GM23338 (cell line): ENCODE measurements around the gene DPF3. TPM values are rescaled to one million over a fixed set of nuclear protein-coding genes. Genes with fewer than 3 reads are reported as not detected.

Source experiments
- ATAC-seq: fragments of 200-7000 bp; cut with Tn5 transposase; 3 replicates; pipeline ENCODE4 v1.9.1; 2020
- DNase-seq: peaks from one replicate; pipeline ENCODE4 v3.0.0-alpha.2; 2015; ENCODE audit warnings: low spot score
- H2AFZ ChIP-seq: fragments of 200-600 bp; sonication (generic); 2 replicates; pipeline ENCODE4 v1.8.0; 2016; ENCODE audit warnings: antibody characterized with exemption, mild to moderate bottlenecking, moderate library complexity
- H3F3A ChIP-seq: fragments of 200-600 bp; sonication (generic); replicated peaks from 2 replicates; pipeline ENCODE4 v1.8.0; 2017; ENCODE audit warnings: antibody characterized with exemption, mixed run types, low read depth
- H3K27ac ChIP-seq: fragments of 200-600 bp; sonication (generic); 2 replicates; pipeline ENCODE4 v1.6.1; 2016; ENCODE audit warnings: low read depth
- H3K27me3 ChIP-seq: fragments of 200-600 bp; sonication (generic); 2 replicates; pipeline ENCODE4 v1.8.0; 2016; ENCODE audit warnings: mild to moderate bottlenecking, mixed run types, moderate library complexity; ENCODE audit not compliant: insufficient read depth
- H3K36me3 ChIP-seq: fragments of 200-600 bp; sonication (generic); 2 replicates; pipeline ENCODE4 v1.8.0; 2016; ENCODE audit warnings: mild to moderate bottlenecking; ENCODE audit not compliant: insufficient read depth
- H3K4me1 ChIP-seq: fragments of 200-600 bp; sonication (generic); 2 replicates; pipeline ENCODE4 v1.8.0; 2016; ENCODE audit warnings: mild to moderate bottlenecking, moderate library complexity; ENCODE audit not compliant: insufficient read depth
- H3K4me2 ChIP-seq: fragments of 200-600 bp; sonication (generic); 2 replicates; pipeline ENCODE4 v1.7.1; 2017; ENCODE audit warnings: mixed run types
- H3K4me3 ChIP-seq: fragments of 200-600 bp; sonication (generic); 2 replicates; pipeline ENCODE4 v1.6.1; 2016; ENCODE audit warnings: mixed run types
- H3K79me2 ChIP-seq: fragments of 200-600 bp; sonication (generic); replicated peaks from 2 replicates; pipeline ENCODE4 v1.8.0; 2017; ENCODE audit warnings: mild to moderate bottlenecking; ENCODE audit not compliant: insufficient read depth
- H3K9me2 ChIP-seq: fragments of 200-600 bp; sonication (generic); 2 replicates; pipeline ENCODE4 v1.8.0; 2017; ENCODE audit not compliant: insufficient read depth
- H4K20me1 ChIP-seq: fragments of 200-600 bp; sonication (generic); replicated peaks from 2 replicates; pipeline ENCODE4 v1.8.0; 2017; ENCODE audit warnings: mild to moderate bottlenecking; ENCODE audit not compliant: insufficient read depth
- H3K27ac Mint-ChIP-seq: 2 replicates; pipeline ENCODE4 v1.8.0; 2020; ENCODE audit warnings: inconsistent platforms, mild to moderate bottlenecking, moderate library complexity, mixed read lengths
- H3K27me3 Mint-ChIP-seq: 3 replicates; pipeline ENCODE4 v1.8.0; 2022; ENCODE audit warnings: low read depth, mild to moderate bottlenecking, moderate library complexity, mixed read lengths, inconsistent platforms; ENCODE audit not compliant: insufficient read depth, poor library complexity
- H3K36me3 Mint-ChIP-seq: 3 replicates; pipeline ENCODE4 v1.8.0; 2021; ENCODE audit warnings: low read depth, mild to moderate bottlenecking, inconsistent platforms, moderate library complexity, mixed read lengths
- H3K4me1 Mint-ChIP-seq: 3 replicates; pipeline ENCODE4 v1.8.0; 2020; ENCODE audit warnings: mild to moderate bottlenecking, inconsistent platforms, mixed read lengths
- H3K4me3 Mint-ChIP-seq: 3 replicates; pipeline ENCODE4 v1.8.0; 2021; ENCODE audit warnings: moderate library complexity, mild to moderate bottlenecking, inconsistent platforms, mixed read lengths
- H3K9me3 Mint-ChIP-seq: 3 replicates; pipeline ENCODE4 v1.8.0; 2020; ENCODE audit warnings: moderate library complexity, mild to moderate bottlenecking, inconsistent platforms, mixed read lengths
- EZH2 ChIP-seq: fragments of 200-600 bp; sonication (generic); IDR thresholded peaks from one replicate; pipeline ENCODE4 v1.8.0; 2017; ENCODE audit warnings: antibody characterized with exemption, mild to moderate bottlenecking, low read depth; ENCODE audit not compliant: unreplicated experiment
- EZH2phosphoT487 ChIP-seq: fragments of 200-600 bp; sonication (generic); IDR thresholded peaks from one replicate; pipeline ENCODE4 v1.8.1; 2018; ENCODE audit warnings: antibody characterized with exemption; ENCODE audit not compliant: unreplicated experiment
- JUNB ChIP-seq: IDR thresholded peaks from one replicate; pipeline ENCODE4 v1.6.1; 2016; ENCODE audit warnings: antibody characterized with exemption; ENCODE audit not compliant: unreplicated experiment
- POLR2AphosphoS5 ChIP-seq: IDR thresholded peaks from 2 replicates; pipeline ENCODE4 v1.6.1; 2016; ENCODE audit warnings: antibody characterized with exemption, low read depth
- REST ChIP-seq: IDR thresholded peaks from one replicate; pipeline ENCODE4 v1.6.1; 2018; ENCODE audit warnings: antibody characterized with exemption; ENCODE audit not compliant: unreplicated experiment
- STAT1 ChIP-seq: IDR thresholded peaks from one replicate; pipeline ENCODE4 v1.6.1; 2016; ENCODE audit warnings: antibody characterized with exemption; ENCODE audit not compliant: unreplicated experiment
- polyA plus RNA-seq: library from polyadenylated mRNA; unstranded; fragments of >200 nt; fragmentation: Nextera tagmentation; extraction: Ambion mirVana; gene quantifications from 2 replicates; pipeline ENCODE4 v1.2.1, GENCODE V29; 2016
- total RNA-seq: library from RNA; depleted of rRNA; stranded (reverse); fragments of >200 nt; shearing (Covaris generic); gene quantifications from 2 replicates; pipeline ENCODE4 v1.2.3, GENCODE V29; 2014
- TF ChIP-seq, protein P1 (sequence below): fragments of 250-450 bp; sonication (Bioruptor Pico); IDR thresholded peaks from 2 replicates; pipeline ENCODE4 v1.5.0; 2020; ENCODE audit warnings: mild to moderate bottlenecking, moderate library complexity
- TF ChIP-seq, protein P2 (sequence below), 2 experiments: fragments of 200-600 bp in 1 of 2; sonication (generic) in 1 of 2; conservative IDR thresholded peaks; 2 replicates each; pipeline versions ENCODE4 v1.5.1 to v1.6.1; 2016 to 2017; ENCODE audit warnings: antibody characterized with exemption in 2 of 2, low read depth in 2 of 2, mild to moderate bottlenecking in 2 of 2, moderate library complexity in 1 of 2

The DPF3 gene
- total and polyA plus RNA-seq, 2 experiments from 2014 or later = 0.18 to 1.0 TPM

- ATAC-seq (peak; percentile 80), DNase-seq (peak; percentile 63)
- TF ChIP-seq, protein P1, sequence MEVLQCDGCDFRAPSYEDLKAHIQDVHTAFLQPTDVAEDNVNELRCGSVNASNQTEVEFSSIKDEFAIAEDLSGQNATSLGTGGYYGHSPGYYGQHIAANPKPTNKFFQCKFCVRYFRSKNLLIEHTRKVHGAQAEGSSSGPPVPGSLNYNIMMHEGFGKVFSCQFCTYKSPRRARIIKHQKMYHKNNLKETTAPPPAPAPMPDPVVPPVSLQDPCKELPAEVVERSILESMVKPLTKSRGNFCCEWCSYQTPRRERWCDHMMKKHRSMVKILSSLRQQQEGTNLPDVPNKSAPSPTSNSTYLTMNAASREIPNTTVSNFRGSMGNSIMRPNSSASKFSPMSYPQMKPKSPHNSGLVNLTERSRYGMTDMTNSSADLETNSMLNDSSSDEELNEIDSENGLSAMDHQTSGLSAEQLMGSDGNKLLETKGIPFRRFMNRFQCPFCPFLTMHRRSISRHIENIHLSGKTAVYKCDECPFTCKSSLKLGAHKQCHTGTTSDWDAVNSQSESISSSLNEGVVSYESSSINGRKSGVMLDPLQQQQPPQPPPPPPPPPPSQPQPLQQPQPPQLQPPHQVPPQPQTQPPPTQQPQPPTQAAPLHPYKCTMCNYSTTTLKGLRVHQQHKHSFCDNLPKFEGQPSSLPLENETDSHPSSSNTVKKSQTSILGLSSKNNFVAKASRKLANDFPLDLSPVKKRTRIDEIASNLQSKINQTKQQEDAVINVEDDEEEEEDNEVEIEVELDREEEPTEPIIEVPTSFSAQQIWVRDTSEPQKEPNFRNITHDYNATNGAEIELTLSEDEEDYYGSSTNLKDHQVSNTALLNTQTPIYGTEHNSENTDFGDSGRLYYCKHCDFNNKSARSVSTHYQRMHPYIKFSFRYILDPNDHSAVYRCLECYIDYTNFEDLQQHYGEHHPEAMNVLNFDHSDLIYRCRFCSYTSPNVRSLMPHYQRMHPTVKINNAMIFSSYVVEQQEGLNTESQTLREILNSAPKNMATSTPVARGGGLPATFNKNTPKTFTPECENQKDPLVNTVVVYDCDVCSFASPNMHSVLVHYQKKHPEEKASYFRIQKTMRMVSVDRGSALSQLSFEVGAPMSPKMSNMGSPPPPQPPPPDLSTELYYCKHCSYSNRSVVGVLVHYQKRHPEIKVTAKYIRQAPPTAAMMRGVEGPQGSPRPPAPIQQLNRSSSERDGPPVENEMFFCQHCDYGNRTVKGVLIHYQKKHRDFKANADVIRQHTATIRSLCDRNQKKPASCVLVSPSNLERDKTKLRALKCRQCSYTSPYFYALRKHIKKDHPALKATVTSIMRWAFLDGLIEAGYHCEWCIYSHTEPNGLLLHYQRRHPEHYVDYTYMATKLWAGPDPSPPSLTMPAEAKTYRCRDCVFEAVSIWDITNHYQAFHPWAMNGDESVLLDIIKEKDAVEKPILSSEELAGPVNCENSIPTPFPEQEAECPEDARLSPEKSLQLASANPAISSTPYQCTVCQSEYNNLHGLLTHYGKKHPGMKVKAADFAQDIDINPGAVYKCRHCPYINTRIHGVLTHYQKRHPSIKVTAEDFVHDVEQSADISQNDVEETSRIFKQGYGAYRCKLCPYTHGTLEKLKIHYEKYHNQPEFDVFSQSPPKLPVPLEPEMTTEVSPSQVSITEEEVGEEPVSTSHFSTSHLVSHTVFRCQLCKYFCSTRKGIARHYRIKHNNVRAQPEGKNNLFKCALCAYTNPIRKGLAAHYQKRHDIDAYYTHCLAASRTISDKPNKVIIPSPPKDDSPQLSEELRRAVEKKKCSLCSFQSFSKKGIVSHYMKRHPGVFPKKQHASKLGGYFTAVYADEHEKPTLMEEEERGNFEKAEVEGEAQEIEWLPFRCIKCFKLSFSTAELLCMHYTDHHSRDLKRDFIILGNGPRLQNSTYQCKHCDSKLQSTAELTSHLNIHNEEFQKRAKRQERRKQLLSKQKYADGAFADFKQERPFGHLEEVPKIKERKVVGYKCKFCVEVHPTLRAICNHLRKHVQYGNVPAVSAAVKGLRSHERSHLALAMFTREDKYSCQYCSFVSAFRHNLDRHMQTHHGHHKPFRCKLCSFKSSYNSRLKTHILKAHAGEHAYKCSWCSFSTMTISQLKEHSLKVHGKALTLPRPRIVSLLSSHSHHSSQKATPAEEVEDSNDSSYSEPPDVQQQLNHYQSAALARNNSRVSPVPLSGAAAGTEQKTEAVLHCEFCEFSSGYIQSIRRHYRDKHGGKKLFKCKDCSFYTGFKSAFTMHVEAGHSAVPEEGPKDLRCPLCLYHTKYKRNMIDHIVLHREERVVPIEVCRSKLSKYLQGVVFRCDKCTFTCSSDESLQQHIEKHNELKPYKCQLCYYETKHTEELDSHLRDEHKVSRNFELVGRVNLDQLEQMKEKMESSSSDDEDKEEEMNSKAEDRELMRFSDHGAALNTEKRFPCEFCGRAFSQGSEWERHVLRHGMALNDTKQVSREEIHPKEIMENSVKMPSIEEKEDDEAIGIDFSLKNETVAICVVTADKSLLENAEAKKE = no peak
- no peak for TF ChIP-seq POLR2AphosphoS5
- TF ChIP-seq, protein P2, sequence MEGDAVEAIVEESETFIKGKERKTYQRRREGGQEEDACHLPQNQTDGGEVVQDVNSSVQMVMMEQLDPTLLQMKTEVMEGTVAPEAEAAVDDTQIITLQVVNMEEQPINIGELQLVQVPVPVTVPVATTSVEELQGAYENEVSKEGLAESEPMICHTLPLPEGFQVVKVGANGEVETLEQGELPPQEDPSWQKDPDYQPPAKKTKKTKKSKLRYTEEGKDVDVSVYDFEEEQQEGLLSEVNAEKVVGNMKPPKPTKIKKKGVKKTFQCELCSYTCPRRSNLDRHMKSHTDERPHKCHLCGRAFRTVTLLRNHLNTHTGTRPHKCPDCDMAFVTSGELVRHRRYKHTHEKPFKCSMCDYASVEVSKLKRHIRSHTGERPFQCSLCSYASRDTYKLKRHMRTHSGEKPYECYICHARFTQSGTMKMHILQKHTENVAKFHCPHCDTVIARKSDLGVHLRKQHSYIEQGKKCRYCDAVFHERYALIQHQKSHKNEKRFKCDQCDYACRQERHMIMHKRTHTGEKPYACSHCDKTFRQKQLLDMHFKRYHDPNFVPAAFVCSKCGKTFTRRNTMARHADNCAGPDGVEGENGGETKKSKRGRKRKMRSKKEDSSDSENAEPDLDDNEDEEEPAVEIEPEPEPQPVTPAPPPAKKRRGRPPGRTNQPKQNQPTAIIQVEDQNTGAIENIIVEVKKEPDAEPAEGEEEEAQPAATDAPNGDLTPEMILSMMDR (conservative IDR thresholded peaks at IDR 0.05; ENCODE audit: low read depth in 2 of 2) = peak; percentile 64 to 70
- Mint-ChIP-seq H3K9me3 (peaks cover 21% of the 10 kb centered on the region), H3K4me3 (no peak overlapping the region), H3K4me1 (no peaks in the 10 kb centered on the region), H3K36me3 (peaks cover 9% of the 10 kb centered on the region; the same call in 2 of the 3 replicates), H3K27ac (no peak overlapping the region), H3K27me3 (no peaks in the 10 kb centered on the region)
- Histone ChIP-seq H3F3A (no peaks in the 10 kb centered on the region), H3K27ac (no peak overlapping the region), H3K4me2 (no peak overlapping the region), H3K27me3 (no peaks in the 10 kb centered on the region), H3K9me2 (no peaks in the 10 kb centered on the region), H2AFZ (no peak overlapping the region), H3K4me1 (no peaks in the 10 kb centered on the region), H3K36me3 (peaks cover 7% of the 10 kb centered on the region; the same call in 1 of the 2 replicates), H3K79me2 (no peaks in the 10 kb centered on the region), H3K4me3 (no peak overlapping the region), H4K20me1 (no peaks in the 10 kb centered on the region)
Observed at GRCh38 chr14:72758420-72758819, 135.5 kb downstream of the DPF3 start.

DNA sequence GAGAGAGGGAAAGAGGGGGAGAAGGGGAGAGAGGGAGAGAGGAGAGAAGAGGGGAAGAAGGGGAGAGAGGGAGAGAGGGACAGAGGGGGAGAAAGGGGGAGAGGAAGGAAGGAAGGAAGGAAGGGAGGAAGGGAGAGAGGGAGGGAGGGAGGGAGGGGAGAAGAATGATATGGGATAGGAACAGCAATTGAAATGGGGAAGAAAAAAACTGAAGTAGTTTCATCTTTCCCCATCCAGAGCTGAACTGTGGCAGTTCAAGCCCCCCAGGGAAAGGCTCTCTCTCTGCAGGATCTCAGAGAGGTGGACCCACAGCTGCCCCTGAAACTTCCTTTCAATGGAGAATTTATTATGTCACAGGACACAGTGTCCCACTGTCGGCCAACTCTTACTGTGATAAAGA lies 136.9 kb downstream of the DPF3 start:
- Histone ChIP-seq H3K9me2 (no peaks in the 10 kb centered on the region), H3K27ac (no peak overlapping the region), H3K79me2 (no peaks in the 10 kb centered on the region), H3K36me3 (peaks cover 7% of the 10 kb centered on the region; the same call in 1 of the 2 replicates), H2AFZ (no peak overlapping the region), H3K4me1 (no peaks in the 10 kb centered on the region), H4K20me1 (no peaks in the 10 kb centered on the region), H3F3A (no peaks in the 10 kb centered on the region), H3K4me3 (no peak overlapping the region), H3K27me3 (no peaks in the 10 kb centered on the region), H3K4me2 (no peak overlapping the region)
- DNase-seq (no peak), ATAC-seq (no peak)
- H3K4me3 Mint-ChIP-seq = no peak overlapping the region
- H3K36me3 Mint-ChIP-seq = peaks cover 9% of the 10 kb centered on the region; the same call in 2 of the 3 replicates
- no peaks in the 10 kb centered on the region for H3K27me3 Mint-ChIP-seq
- no peak overlapping the region for H3K27ac Mint-ChIP-seq
- H3K9me3 Mint-ChIP-seq = peaks cover 21% of the 10 kb centered on the region
- no peaks in the 10 kb centered on the region for H3K4me1 Mint-ChIP-seq
- TF ChIP-seq JUNB (no peak), STAT1 (no peak), EZH2 (no peak), REST (no peak), EZH2phosphoT487 (no peak)
- TF ChIP-seq, protein P2 (conservative IDR thresholded peaks at IDR 0.05; ENCODE audit: low read depth in 2 of 2) = no peak
